OCI-LY7 (cell line): ENCODE results near the gene KLHDC3. TPM values are rescaled to one million over a fixed set of nuclear protein-coding genes. Genes with fewer than 3 reads are reported as not detected.

Experiments used
- BruUV-seq: library from RNA; stranded (reverse); fragments of 400-500 nt; replicated peaks from 2 replicates; lab custom pipeline; 2021; lab: Mats Ljungman, UMichigan
- CTCF ChIA-PET: fragments of 300-600 bp; sonication (Branson Sonifier 250); formaldehyde crosslinking; loops from one replicate; lab custom pipeline; 2022; ENCODE audit warnings: antibody characterized with exemption; ENCODE audit not compliant: unreplicated experiment; lab: Charles Lee
- POLR2A ChIA-PET: fragments of 300-600 bp; sonication (Branson Sonifier 250); formaldehyde crosslinking; loops from one replicate; lab custom pipeline; 2022; ENCODE audit warnings: antibody characterized with exemption; lab: Charles Lee
- DNase-seq: peaks from one replicate; pipeline ENCODE4 v3.0.0-alpha.2; 2015; ENCODE audit warnings: low spot score
- H2AFZ ChIP-seq: fragments of 200-600 bp; sonication (generic), shearing (Covaris generic); 2 replicates; pipeline ENCODE4 v1.6.1; 2014; ENCODE audit warnings: mild to moderate bottlenecking, antibody characterized with exemption, low read length, moderate library complexity
- H3K27ac ChIP-seq: fragments of 200-600 bp; sonication (generic); 2 replicates; pipeline ENCODE4 v1.5.1; 2014; ENCODE audit warnings: mixed run types, low read depth, mild to moderate bottlenecking, moderate library complexity, low read length, inconsistent platforms; ENCODE audit not compliant: poor library complexity, severe bottlenecking
- H3K36me3 ChIP-seq: fragments of 200-600 bp; sonication (generic); 2 replicates; pipeline ENCODE4 v1.6.1; 2014; ENCODE audit warnings: mild to moderate bottlenecking, antibody characterized with exemption, low read length, moderate library complexity, mixed read lengths; ENCODE audit not compliant: insufficient read depth
- H3K4me1 ChIP-seq: fragments of 200-600 bp; sonication (generic); 2 replicates; pipeline ENCODE4 v1.5.1; 2014; ENCODE audit warnings: mild to moderate bottlenecking, low read length; ENCODE audit not compliant: insufficient read depth, poor library complexity, severe bottlenecking
- H3K4me2 ChIP-seq: fragments of 200-600 bp; sonication (generic); 2 replicates; pipeline ENCODE4 v1.6.1; 2014; ENCODE audit warnings: mild to moderate bottlenecking, low read length
- H3K4me3 ChIP-seq: fragments of 200-600 bp; sonication (generic); 2 replicates; pipeline ENCODE4 v1.5.1; 2014; ENCODE audit warnings: mild to moderate bottlenecking, low read depth, low read length; ENCODE audit not compliant: poor library complexity, severe bottlenecking
- H3K79me2 ChIP-seq: fragments of 200-600 bp; sonication (generic); 2 replicates; pipeline ENCODE4 v1.6.1; 2016; ENCODE audit warnings: low read depth, mild to moderate bottlenecking, low read length, moderate library complexity, mixed read lengths; ENCODE audit not compliant: insufficient read depth
- H3K9me2 ChIP-seq: fragments of 200-600 bp; sonication (generic); 2 replicates; pipeline ENCODE4 v1.6.1; 2016; ENCODE audit warnings: mild to moderate bottlenecking, low read length, mixed read lengths; ENCODE audit not compliant: insufficient read depth
- H3K9me3 ChIP-seq: fragments of 200-600 bp; sonication (generic); 2 replicates; pipeline ENCODE4 v1.6.1; 2014; ENCODE audit warnings: mild to moderate bottlenecking, mixed run types, low read length, mixed read lengths
- H4K20me1 ChIP-seq: fragments of 200-600 bp; sonication (generic); 2 replicates; pipeline ENCODE4 v1.6.1; 2014; ENCODE audit warnings: mild to moderate bottlenecking, antibody characterized with exemption, low read length, moderate library complexity, mixed read lengths; ENCODE audit not compliant: insufficient read depth
- EZH2phosphoT487 ChIP-seq: fragments of 200-600 bp; sonication (generic); IDR thresholded peaks from 2 replicates; pipeline ENCODE4 v1.6.1; 2018; ENCODE audit warnings: low read depth, borderline replicate concordance, mild to moderate bottlenecking, mixed run types, antibody characterized with exemption, low read length, moderate library complexity, mixed read lengths
- intact Hi-C: fragments of 100-400 bp; cut with micrococcal nuclease; formaldehyde crosslinking; loops from one replicate; pipeline ENCODE4 v1.10.0; 2022; ENCODE audit not compliant: unreplicated experiment
- total RNA-seq, 2 experiments: library from RNA; depleted of rRNA in 1 of 2; stranded (reverse); fragments of >200 nt in 1 of 2; shearing (Covaris generic) in 1 of 2; gene quantifications; 2 replicates each; pipeline ENCODE4 v1.2.3, GENCODE V29; 2014 to 2022
- TF ChIP-seq, protein P1 (sequence below): fragments of 200-600 bp; sonication (generic); conservative IDR thresholded peaks from 2 replicates; pipeline ENCODE4 v1.5.1; 2014; ENCODE audit warnings: mild to moderate bottlenecking, antibody characterized with exemption, low read length, moderate library complexity, mixed read lengths

KLHDC3 gene
- total RNA-seq, 2 experiments from 2014 or later = 89.9 to 91.4 TPM

DNA sequence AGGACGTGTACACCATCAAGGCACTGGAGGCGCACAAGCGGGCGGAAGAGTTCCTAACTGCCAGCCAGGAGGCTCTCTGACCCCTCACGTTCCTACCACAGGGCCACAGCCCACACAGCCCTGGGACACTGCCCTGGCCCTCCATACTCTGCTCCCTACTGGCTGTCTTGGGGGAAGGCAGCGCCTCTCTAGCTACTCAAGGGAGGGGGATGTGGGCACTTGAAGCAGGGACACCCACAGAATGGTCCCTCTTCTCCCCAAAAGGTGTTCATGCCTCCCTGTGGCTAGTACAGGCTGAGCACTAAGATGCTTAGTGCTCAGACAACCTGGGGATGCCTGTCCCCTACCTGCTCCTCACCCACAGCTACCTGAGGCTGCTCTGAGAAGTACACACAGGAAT lies 2.8 kb upstream of the KLHDC3 start:
- ChIA-PET POLR2A (interaction anchor here (0.6 kb wide), 1 partner anchor 374 kb away, joined by 3 read pairs; no protein-coding TSS in a partner anchor), CTCF (no interaction called here)
- Histone ChIP-seq H3K27ac (no peak overlapping the region), H3K4me2 (no peak overlapping the region; the same call in 1 of the 2 replicates), H3K4me1 (peaks cover 31% of the 10 kb centered on the region), H3K9me3 (no peaks in the 10 kb centered on the region), H3K79me2 (peaks cover 27% of the 10 kb centered on the region), H4K20me1 (no peaks in the 10 kb centered on the region), H3K4me3 (no peak overlapping the region), H3K9me2 (no peaks in the 10 kb centered on the region), H3K36me3 (peaks cover 56% of the 10 kb centered on the region; the same call in 1 of the 2 replicates), H2AFZ (no peak overlapping the region)
- BruUV-seq = no TSS peak
- TF ChIP-seq, protein P1, sequence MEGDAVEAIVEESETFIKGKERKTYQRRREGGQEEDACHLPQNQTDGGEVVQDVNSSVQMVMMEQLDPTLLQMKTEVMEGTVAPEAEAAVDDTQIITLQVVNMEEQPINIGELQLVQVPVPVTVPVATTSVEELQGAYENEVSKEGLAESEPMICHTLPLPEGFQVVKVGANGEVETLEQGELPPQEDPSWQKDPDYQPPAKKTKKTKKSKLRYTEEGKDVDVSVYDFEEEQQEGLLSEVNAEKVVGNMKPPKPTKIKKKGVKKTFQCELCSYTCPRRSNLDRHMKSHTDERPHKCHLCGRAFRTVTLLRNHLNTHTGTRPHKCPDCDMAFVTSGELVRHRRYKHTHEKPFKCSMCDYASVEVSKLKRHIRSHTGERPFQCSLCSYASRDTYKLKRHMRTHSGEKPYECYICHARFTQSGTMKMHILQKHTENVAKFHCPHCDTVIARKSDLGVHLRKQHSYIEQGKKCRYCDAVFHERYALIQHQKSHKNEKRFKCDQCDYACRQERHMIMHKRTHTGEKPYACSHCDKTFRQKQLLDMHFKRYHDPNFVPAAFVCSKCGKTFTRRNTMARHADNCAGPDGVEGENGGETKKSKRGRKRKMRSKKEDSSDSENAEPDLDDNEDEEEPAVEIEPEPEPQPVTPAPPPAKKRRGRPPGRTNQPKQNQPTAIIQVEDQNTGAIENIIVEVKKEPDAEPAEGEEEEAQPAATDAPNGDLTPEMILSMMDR = 0 out of 2 replicates have a peak, but pooled peaks have one; percentile 30
- TF ChIP-seq EZH2phosphoT487 = no peak
- intact Hi-C loops = no loop called here
- no peak for DNase-seq

DNA sequence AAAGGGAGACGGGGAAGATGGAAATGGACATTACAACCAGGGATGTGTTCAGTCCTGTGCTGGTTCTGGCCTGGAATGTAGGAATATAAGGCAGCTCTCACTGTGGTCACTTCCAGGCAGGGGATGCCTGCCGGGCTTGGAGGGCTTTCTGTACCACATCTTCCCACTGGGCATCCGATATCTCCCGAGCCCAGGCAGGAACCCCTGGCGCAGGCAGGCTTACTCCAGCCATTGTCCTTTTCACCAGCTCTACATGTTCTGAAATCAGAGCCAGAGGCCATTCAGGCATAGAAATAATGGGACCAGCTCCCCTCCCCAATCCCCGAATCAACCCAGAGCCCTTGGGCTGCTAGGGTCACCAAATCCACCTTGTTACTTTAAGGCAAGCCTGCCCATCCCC lies 1.7 kb upstream of the KLHDC3 start:
- BruUV-seq = no TSS peak
- POLR2A ChIA-PET = interaction anchor here (0.9 to 1.4 kb wide), 2 partner anchors 24 to 84 kb away, joined by 3 read pairs; no protein-coding TSS in a partner anchor

More for the DNA sequence above, 1.7 kb upstream of the KLHDC3 start:
- CTCF ChIA-PET = no interaction called here
- Histone ChIP-seq H3K4me3 (peak overlapping the region; percentile 86), H3K27ac (no peak overlapping the region), H3K4me1 (peaks cover 35% of the 10 kb centered on the region), H3K36me3 (peaks cover 51% of the 10 kb centered on the region; the same call in 1 of the 2 replicates), H3K9me3 (no peaks in the 10 kb centered on the region), H2AFZ (no peak overlapping the region), H3K9me2 (no peaks in the 10 kb centered on the region), H4K20me1 (no peaks in the 10 kb centered on the region), H3K4me2 (peak overlapping the region; percentile 99), H3K79me2 (peaks cover 30% of the 10 kb centered on the region)
- TF ChIP-seq, protein P1 = no peak
- no peak for TF ChIP-seq EZH2phosphoT487
- no peak for DNase-seq
- intact Hi-C loops = no loop called here
